ENCODE measurements around the gene ACER1. TPM values are rescaled to one million over a fixed set of nuclear protein-coding genes. Genes with fewer than 3 reads are reported as not detected.
"Not testable (repeated sequence)": the region's sequence is repeated elsewhere in the genome, so short reads cannot be mapped to it uniquely, and the experiment has no call there.

ACER1 gene
- polyA plus RNA-seq, 1 of the 3 experiments (the other 2 are of a cell fraction), result not detected

DNA sequence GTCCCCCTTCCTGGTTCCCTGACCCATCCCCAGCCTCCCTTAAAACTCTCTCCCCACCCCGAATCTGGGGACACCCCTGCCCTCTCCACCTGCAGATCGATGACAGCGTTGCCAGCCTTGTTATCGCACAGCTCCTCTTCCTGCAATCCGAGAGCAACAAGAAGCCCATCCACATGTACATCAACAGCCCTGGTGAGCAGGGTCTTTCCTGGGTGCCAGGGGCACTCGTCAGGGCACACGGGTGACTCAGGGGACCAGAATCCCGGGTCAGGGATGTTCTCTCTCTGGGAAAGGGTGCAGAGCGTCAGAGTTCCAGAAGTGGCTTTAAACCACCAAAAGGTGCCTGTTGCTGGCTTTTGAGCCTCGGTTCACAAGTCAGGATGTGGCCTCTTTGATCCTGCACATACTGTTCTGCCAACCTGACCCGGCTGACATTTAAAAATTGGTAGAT, 29.0 kb upstream of the ACER1 start:
- Histone ChIP-seq H3K4me3 (ENCODE audit: low read depth in 2 of 2, low read length in 1 of 2) (peak overlapping the region; percentile 60 to 78), H3K4me2 (peak overlapping the region; percentile 98), H3K27me3 (ENCODE audit: insufficient read depth) (no peaks in the 10 kb centered on the region), H3F3A (replicated peaks; ENCODE audit: insufficient read depth) (no peaks in the 10 kb centered on the region), H3K9me2 (no peaks in the 10 kb centered on the region), H3K36me3 (replicated peaks in 1 of 2; ENCODE audit: control insufficient read depth in 1 of 2, insufficient read depth in 2 of 2, low read length in 1 of 2) (peaks cover 6 to 21% of the 10 kb centered on the region in 2 experiments), H3K9me3 (no peaks in the 10 kb centered on the region), H3K9ac (peak overlapping the region; percentile 74), H3K79me2 (ENCODE audit: insufficient read depth) (peaks cover 26% of the 10 kb centered on the region), H2AFZ (ENCODE audit: low read depth) (peak overlapping the region; percentile 18; the same call in 1 of the 2 replicates), H3K27ac (ENCODE audit: low read depth in 2 of 2, low read length in 1 of 2) (peak overlapping the region in 1 of 2 experiments; percentile 15; a peak in 1 of 4 replicates), H4K20me1 (ENCODE audit: insufficient read depth) (no peaks in the 10 kb centered on the region), H3K4me1 (ENCODE audit: control insufficient read depth in 1 of 2, insufficient read depth in 2 of 2, low read depth in 1 of 2, low read length in 1 of 2) (peaks cover 4 to 8% of the 10 kb centered on the region in 2 experiments; a peak in 1 of 4 replicates)
- ChIA-PET CTCF (no interaction called here), POLR2A (interaction anchor here (1.4 kb wide), 1 partner anchor 10 kb away, joined by 5 read pairs; the partner anchor contains the start of gene ALKBH7)
- WGBS (ENCODE audit: low lambda C conversion rate), result 33% methylated on average over 10 of the region's 11 CpGs
- DNase-seq, result no peak
- TF ChIP-seq TAF1 (IDR thresholded peaks at IDR 0.05; ENCODE audit: borderline replicate concordance, low read depth, low read length), result no peak
- TF ChIP-seq POLR2AphosphoS5 (IDR thresholded peaks at IDR 0.05; ENCODE audit: low read depth, low read length), result no peak
- no peak for TF ChIP-seq NRF1 (IDR thresholded peaks at IDR 0.05; ENCODE audit: low read depth, low read length)
- TF ChIP-seq MXI1 (IDR thresholded peaks at IDR 0.05; ENCODE audit: low read depth, low read length), result 0 out of 2 replicates have a peak, but pooled peaks have one; percentile 26
- TF ChIP-seq RFX5 (IDR thresholded peaks at IDR 0.05; ENCODE audit: low read length), result no peak
- TF ChIP-seq FOXJ3 (CRISPR knock-in tag; IDR thresholded peaks at IDR 0.05), result no peak
- no peak for TF ChIP-seq RCOR1 (IDR thresholded peaks at IDR 0.05; ENCODE audit: low read length)

GRCh38 chr19:6362027-6362350, 28.6 kb upstream of the ACER1 start:
- H3K27me3 ChIP-seq (ENCODE audit: insufficient read depth), result no peaks in the 10 kb centered on the region
- POLR2A ChIA-PET, result interaction anchor here (1.4 kb wide), 1 partner anchor 11 kb away, joined by 5 read pairs; the partner anchor contains the start of gene ALKBH7
- H3K9ac ChIP-seq, result peak overlapping the region; percentile 74
- TF ChIP-seq RXRA (IDR thresholded peaks at IDR 0.05; ENCODE audit: borderline replicate concordance, low read depth) (no peak), USF1 (IDR thresholded peaks at IDR 0.05; ENCODE audit: borderline replicate concordance, low read depth) (no peak), MXI1 (IDR thresholded peaks at IDR 0.05; ENCODE audit: low read depth, low read length) (no peak), EZH2phosphoT487 (IDR thresholded peaks at IDR 0.05; ENCODE audit: borderline replicate concordance, low read depth) (no peak), FOXM1 (IDR thresholded peaks at IDR 0.05; ENCODE audit: low read depth) (no peak), ELF1 (IDR thresholded peaks at IDR 0.05) (no peak), CHD2 (IDR thresholded peaks at IDR 0.05; ENCODE audit: low read length, partially characterized antibody) (no peak), NFIC (IDR thresholded peaks at IDR 0.05; ENCODE audit: borderline replicate concordance) (no peak), SIN3A (IDR thresholded peaks at IDR 0.05; ENCODE audit: borderline replicate concordance, low read depth, low read length) (no peak)
- H3K4me3 ChIP-seq (ENCODE audit: low read depth in 2 of 2, low read length in 1 of 2), result peak overlapping the region; percentile 60 to 78
- H3F3A ChIP-seq (replicated peaks; ENCODE audit: insufficient read depth), result no peaks in the 10 kb centered on the region
- no peaks in the 10 kb centered on the region for H3K9me2 ChIP-seq
- peak overlapping the region; percentile 41; the same call in 1 of the 2 replicates for H2AFZ ChIP-seq (ENCODE audit: low read depth)
- 4% methylated on average over 7 of the region's 7 CpGs for WGBS (ENCODE audit: low lambda C conversion rate)
- H3K79me2 ChIP-seq (ENCODE audit: insufficient read depth), result peaks cover 26% of the 10 kb centered on the region
- peaks cover 4 to 8% of the 10 kb centered on the region in 2 experiments; a peak in 1 of 4 replicates for H3K4me1 ChIP-seq (ENCODE audit: control insufficient read depth in 1 of 2, insufficient read depth in 2 of 2, low read depth in 1 of 2, low read length in 1 of 2)
- peak overlapping the region; percentile 98 for H3K4me2 ChIP-seq
- peak overlapping the region; percentile 15 to 71; a peak in 2 of 4 replicates for H3K27ac ChIP-seq (ENCODE audit: low read depth in 2 of 2, low read length in 1 of 2)
- CTCF ChIA-PET, result no interaction called here
- no peaks in the 10 kb centered on the region for H3K9me3 ChIP-seq
- no peaks in the 10 kb centered on the region for H4K20me1 ChIP-seq (ENCODE audit: insufficient read depth)
- peaks cover 6 to 17% of the 10 kb centered on the region in 2 experiments for H3K36me3 ChIP-seq (replicated peaks in 1 of 2; ENCODE audit: control insufficient read depth in 1 of 2, insufficient read depth in 2 of 2, low read length in 1 of 2)
- DNase-seq, result no peak

DNA sequence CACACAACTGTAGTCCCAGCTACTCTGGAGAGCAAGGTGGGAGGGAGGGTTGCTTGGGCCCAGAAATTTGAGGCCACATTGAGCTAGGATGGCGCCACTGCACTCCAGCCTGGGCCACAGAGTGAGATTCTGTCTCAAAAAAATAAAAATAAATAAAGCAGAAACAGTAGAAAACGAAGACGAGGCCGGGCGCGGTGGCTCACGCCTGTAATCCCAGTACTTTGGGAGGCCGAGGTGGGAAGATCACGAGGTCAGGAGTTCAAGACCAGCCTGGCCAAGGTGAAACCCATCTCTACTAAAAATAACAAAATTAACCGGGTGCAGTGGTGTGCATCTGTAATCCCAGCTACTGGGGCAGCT, 27.4 kb upstream of the ACER1 start:
- not testable (repeated sequence) for H3K9me3 ChIP-seq; H4K20me1 ChIP-seq (ENCODE audit: insufficient read depth); H3K9ac ChIP-seq; H3K9me2 ChIP-seq; DNase-seq; H3K27me3 ChIP-seq (ENCODE audit: insufficient read depth); H3K4me2 ChIP-seq; H3K27ac ChIP-seq (ENCODE audit: low read depth in 2 of 2, low read length in 1 of 2); H3K36me3 ChIP-seq (replicated peaks in 1 of 2; ENCODE audit: control insufficient read depth in 1 of 2, insufficient read depth in 2 of 2, low read length in 1 of 2); H3K4me1 ChIP-seq (ENCODE audit: control insufficient read depth in 1 of 2, insufficient read depth in 2 of 2, low read depth in 1 of 2, low read length in 1 of 2); H3F3A ChIP-seq (replicated peaks; ENCODE audit: insufficient read depth)
- Histone ChIP-seq H2AFZ (ENCODE audit: low read depth) (peak overlapping the region; percentile 84; the same call in 1 of the 2 replicates), H3K79me2 (ENCODE audit: insufficient read depth) (peaks cover 26% of the 10 kb centered on the region), H3K4me3 (ENCODE audit: low read depth in 2 of 2, low read length in 1 of 2) (peak overlapping the region; percentile 60 to 78; a peak in 3 of 4 replicates)
- 81% methylated on average over 10 of the region's 10 CpGs for WGBS (ENCODE audit: low lambda C conversion rate)
- CTCF ChIA-PET, result interaction anchor here (2.0 kb wide), 1 partner anchor 143 kb away, joined by 8 read pairs; no protein-coding TSS in a partner anchor
- POLR2A ChIA-PET, result interaction anchor here (0.7 to 1.6 kb wide), 2 partner anchors 12 to 14 kb away, joined by 3 to 6 read pairs; partner anchors contain the start of gene ALKBH7

DNA sequence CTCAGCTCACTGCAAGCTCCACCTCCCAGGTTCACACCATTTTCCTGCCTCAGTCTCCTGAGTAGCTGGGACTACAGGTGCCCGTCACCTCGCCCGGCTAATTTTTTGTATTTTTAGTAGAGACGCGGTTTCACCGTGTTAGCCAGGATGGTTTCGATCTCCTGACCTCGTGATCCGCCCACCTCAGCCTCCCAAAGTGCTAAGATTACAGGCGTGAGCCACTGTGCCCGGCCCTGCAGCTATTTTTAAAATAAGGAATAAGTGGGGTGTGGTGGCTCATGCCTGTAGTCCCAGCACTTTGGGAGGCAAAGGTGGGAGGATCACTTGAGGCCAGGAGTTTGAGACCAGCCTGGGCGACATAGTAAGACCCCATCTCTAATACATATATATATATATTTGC, 27.0 kb upstream of the ACER1 start:
- CTCF ChIA-PET, result interaction anchor here (2.0 kb wide), 1 partner anchor 142 kb away, joined by 8 read pairs; no protein-coding TSS in a partner anchor

More for the DNA sequence above, 27.0 kb upstream of the ACER1 start:
- H3F3A ChIP-seq (replicated peaks; ENCODE audit: insufficient read depth); DNase-seq; H3K36me3 ChIP-seq (replicated peaks in 1 of 2; ENCODE audit: control insufficient read depth in 1 of 2, insufficient read depth in 2 of 2, low read length in 1 of 2); H3K4me1 ChIP-seq (ENCODE audit: control insufficient read depth in 1 of 2, insufficient read depth in 2 of 2, low read depth in 1 of 2, low read length in 1 of 2); H3K4me2 ChIP-seq; H3K9me2 ChIP-seq; H3K27me3 ChIP-seq (ENCODE audit: insufficient read depth); H3K4me3 ChIP-seq (ENCODE audit: low read depth in 2 of 2, low read length in 1 of 2); H3K9me3 ChIP-seq; H3K9ac ChIP-seq; H2AFZ ChIP-seq (ENCODE audit: low read depth); H4K20me1 ChIP-seq (ENCODE audit: insufficient read depth); H3K27ac ChIP-seq (ENCODE audit: low read depth in 2 of 2, low read length in 1 of 2): not testable (repeated sequence)
- peaks cover 26% of the 10 kb centered on the region for H3K79me2 ChIP-seq (ENCODE audit: insufficient read depth)
- POLR2A ChIA-PET, result interaction anchor here (1.6 kb wide), 1 partner anchor 14 kb away, joined by 3 read pairs; no protein-coding TSS in a partner anchor
- 88% methylated on average over 12 of the region's 12 CpGs for WGBS (ENCODE audit: low lambda C conversion rate)

Data from SK-N-SH (cell line).